ENCODE measurements around the gene SRPK2.

The SRPK2 gene

DNA sequence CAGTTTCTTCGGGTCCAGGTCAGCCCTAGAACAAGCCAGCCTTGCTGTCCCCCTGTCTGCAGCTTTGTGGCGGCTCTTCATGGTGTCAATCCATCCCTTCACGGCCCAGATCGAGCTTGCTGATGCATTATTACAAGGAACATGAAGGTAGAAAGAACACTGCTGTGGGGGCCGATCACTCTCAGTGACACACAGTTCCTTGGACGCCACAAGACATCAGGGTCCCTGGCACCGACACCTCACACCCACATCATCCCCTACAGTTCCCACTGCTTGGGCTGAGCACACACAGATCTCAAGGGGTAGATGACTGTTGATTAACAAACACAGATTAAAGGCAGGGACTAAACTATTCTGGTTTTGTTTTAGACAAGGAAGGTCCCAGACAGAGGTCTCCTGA is 255.4 kb downstream of the SRPK2 start:
- TF ChIP-seq CTCF (IDR thresholded peaks at IDR 0.05), result no peak

DNA sequence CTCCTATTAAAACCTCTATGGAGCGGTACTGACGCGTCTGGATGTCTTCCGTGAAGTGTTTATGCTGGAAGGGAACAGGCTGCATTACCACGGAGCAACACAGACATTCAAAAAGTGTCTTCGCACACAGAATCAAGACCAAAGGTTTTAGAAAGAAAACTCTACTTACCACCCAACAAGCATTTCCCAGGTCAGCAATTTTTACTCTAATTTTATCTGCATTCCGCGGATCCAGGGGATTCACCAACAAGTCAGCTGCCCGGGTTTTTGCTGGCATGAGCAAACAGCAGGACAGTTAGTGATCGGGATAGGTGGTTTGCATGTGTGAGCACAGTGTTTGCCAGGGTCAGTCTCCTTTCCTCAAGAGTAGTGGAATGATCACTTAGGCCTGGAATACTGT is 255.9 kb downstream of the SRPK2 start:
- no peak for TF ChIP-seq CTCF (IDR thresholded peaks at IDR 0.05)

DNA sequence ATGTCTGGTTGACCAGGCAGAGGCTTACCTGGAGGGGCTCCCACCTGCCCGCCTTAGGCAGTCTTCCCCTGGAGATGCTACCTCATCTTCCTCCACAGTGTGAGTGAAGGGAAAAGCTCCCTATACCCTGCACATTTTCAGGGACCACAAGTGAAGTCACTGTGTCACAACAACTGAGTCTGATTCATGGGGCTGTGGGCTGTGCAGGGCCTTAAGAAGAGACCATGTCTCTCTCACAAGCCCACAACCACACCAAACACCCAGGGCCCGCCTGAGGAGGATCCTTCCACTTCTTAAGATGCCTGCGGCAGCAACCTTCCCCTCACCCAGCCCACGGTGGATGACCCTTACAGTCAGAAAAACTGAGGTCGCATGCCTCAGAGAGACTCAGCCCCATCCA is 256.4 kb downstream of the SRPK2 start:
- TF ChIP-seq CTCF (IDR thresholded peaks at IDR 0.05), result no peak

GRCh38 chr7:105131890-105132289 is 256.8 kb downstream of the SRPK2 start:
- no peak for TF ChIP-seq CTCF (IDR thresholded peaks at IDR 0.05)

- TF ChIP-seq CTCF (IDR thresholded peaks at IDR 0.05), result no peak
Measured at GRCh38 chr7:105131033-105131656, 257.6 kb downstream of the SRPK2 start.

- no peak for TF ChIP-seq CTCF (IDR thresholded peaks at IDR 0.05)
Measured at GRCh38 chr7:105130580-105130979, 258.1 kb downstream of the SRPK2 start.

DNA sequence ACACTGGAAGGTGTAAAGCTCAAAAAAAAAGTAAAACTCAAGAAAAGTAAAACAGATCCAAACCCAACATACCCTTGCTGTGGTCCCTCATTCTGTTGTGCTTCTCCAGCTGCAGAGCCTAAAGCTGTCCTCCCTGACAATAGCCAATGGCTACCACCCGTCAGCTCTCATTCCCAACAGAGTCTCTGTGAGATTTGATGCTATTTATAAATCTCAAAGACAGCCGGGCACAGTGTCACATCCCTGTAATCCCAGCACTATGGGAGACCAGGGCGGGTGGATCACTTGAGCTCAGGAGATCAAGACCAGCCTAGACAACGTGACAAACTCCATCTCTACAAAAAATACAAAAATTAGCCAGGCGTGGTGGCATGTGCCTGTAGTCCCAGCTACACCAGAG is 258.7 kb downstream of the SRPK2 start:
- no peak for TF ChIP-seq CTCF (IDR thresholded peaks at IDR 0.05)

GRCh38 chr7:105127179-105127578 is 261.5 kb downstream of the SRPK2 start:
- TF ChIP-seq CTCF (IDR thresholded peaks at IDR 0.05), result no peak
